ENCODE results near the gene RAD51C.
"Not testable (repeated sequence)": the region's sequence is repeated elsewhere in the genome, so short reads cannot be mapped to it uniquely, and the experiment has no call there.

RAD51C gene
- total RNA-seq = 2.6 to 27.1 (median 14.6) reads per million in 18 experiments

GRCh38 chr17:58692239-58693055 is at the start of gene RAD51C:
TSS of gene RAD51C (plus strand) at chr17:58692602. CDS start at chr17:58692644, 42 bp downstream.
- DNase-seq = peak; percentile 85 to 93

- no peak for DNase-seq
These were observed 49.3 kb upstream of the RAD51C start for GRCh38 chr17:58643147-58643546.

- no peak for DNase-seq
These were observed 44.2 kb upstream of the RAD51C start for GRCh38 chr17:58648236-58648635.

- peak; percentile 60 to 70 for DNase-seq
These were observed 34.2 kb upstream of the RAD51C start for GRCh38 chr17:58657962-58658803.

GRCh38 chr17:58658804-58659713 is 33.3 kb upstream of the RAD51C start:
- DNase-seq = peak; percentile 96 to 98

- DNase-seq = not testable (repeated sequence)
These were observed 32.7 kb upstream of the RAD51C start for GRCh38 chr17:58659714-58660084.

- DNase-seq = no peak
These were observed 31.8 kb upstream of the RAD51C start for GRCh38 chr17:58660621-58661020.

- DNase-seq = no peak
These were observed 30.9 kb upstream of the RAD51C start for GRCh38 chr17:58661499-58661898.

- no peak for DNase-seq
These were observed 28.1 kb upstream of the RAD51C start for GRCh38 chr17:58664302-58664701.

GRCh38 chr17:58665946-58666857 is 26.2 kb upstream of the RAD51C start:
- DNase-seq = no peak

GRCh38 chr17:58666858-58667267 is 25.5 kb upstream of the RAD51C start:
- peak; percentile 94 to 95 for DNase-seq

GRCh38 chr17:58667934-58668597 is 24.3 kb upstream of the RAD51C start:
- DNase-seq = peak; percentile 6 to 40

- DNase-seq = no peak
These were observed 23.8 kb upstream of the RAD51C start for GRCh38 chr17:58668598-58668935.

GRCh38 chr17:58669853-58670252 is 22.5 kb upstream of the RAD51C start:
- no peak for DNase-seq

- DNase-seq = no peak
These were observed 20.4 kb upstream of the RAD51C start for GRCh38 chr17:58671969-58672368.

GRCh38 chr17:58677194-58677880 is 15.1 kb upstream of the RAD51C start:
- DNase-seq = no peak

GRCh38 chr17:58678287-58678686 is 14.1 kb upstream of the RAD51C start:
- not testable (repeated sequence) for DNase-seq

- peak; percentile 7 to 22 for DNase-seq
These were observed 13.0 kb upstream of the RAD51C start for GRCh38 chr17:58679263-58680037.

- DNase-seq = no peak
These were observed 12.4 kb upstream of the RAD51C start for GRCh38 chr17:58680038-58680369.

- no peak for DNase-seq
These were observed 8.4 kb upstream of the RAD51C start for GRCh38 chr17:58684003-58684402.
